ENCODE measurements around the gene GPHN. TPM values are rescaled to one million over a fixed set of nuclear protein-coding genes. Genes with fewer than 3 reads are reported as not detected.
"Not testable (repeated sequence)": the region's sequence is repeated elsewhere in the genome, so short reads cannot be mapped to it uniquely, and the experiment has no call there.

Gene GPHN
- total RNA-seq, 2 experiments from 2014 or later = 16.0 to 17.6 TPM

DNA sequence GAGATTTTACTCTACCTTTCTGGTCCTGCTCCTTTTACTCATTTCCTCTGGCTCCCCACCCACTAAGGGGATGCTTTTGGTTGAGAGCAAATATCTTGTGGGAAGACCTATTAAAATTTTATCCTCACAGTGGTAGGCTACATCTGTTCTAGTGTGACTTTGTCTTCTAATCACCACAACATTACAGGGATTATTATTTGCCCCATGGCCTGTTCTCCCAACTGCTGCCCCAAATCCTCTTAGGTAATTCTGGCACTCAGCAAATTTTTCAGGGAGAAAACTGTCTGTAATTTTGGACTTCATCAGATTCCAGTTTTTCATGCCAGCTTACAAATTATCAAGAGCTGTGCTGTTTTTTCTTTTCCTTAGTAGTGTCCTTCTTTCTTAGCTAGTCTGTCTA lies 172.3 kb downstream of the GPHN start:
- peaks cover 25% of the 10 kb centered on the region for H3K36me3 Mint-ChIP-seq
- H3K27me3 Mint-ChIP-seq = no peaks in the 10 kb centered on the region
- no peak overlapping the region for H3K4me3 Mint-ChIP-seq
- ATAC-seq (ENCODE audit: low read depth) = no peak
- peaks cover 1% of the 10 kb centered on the region for H3K4me1 Mint-ChIP-seq
- POLR2A ChIA-PET = no interaction called here
- peaks cover 31% of the 10 kb centered on the region for H3K9me3 Mint-ChIP-seq
- H3K27ac Mint-ChIP-seq = no peak overlapping the region
- no peak for DNase-seq

GRCh38 chr14:66696326-66696725 lies 188.4 kb downstream of the GPHN start:
- ATAC-seq (ENCODE audit: low read depth) = no peak
- H3K27ac Mint-ChIP-seq = no peak overlapping the region
- no peak overlapping the region for H3K4me3 Mint-ChIP-seq
- DNase-seq = no peak
- H3K9me3 Mint-ChIP-seq = peaks cover 8% of the 10 kb centered on the region
- no peaks in the 10 kb centered on the region for H3K27me3 Mint-ChIP-seq
- POLR2A ChIA-PET = no interaction called here
- H3K36me3 Mint-ChIP-seq = peaks cover 7% of the 10 kb centered on the region
- H3K4me1 Mint-ChIP-seq = peaks cover 1% of the 10 kb centered on the region

DNA sequence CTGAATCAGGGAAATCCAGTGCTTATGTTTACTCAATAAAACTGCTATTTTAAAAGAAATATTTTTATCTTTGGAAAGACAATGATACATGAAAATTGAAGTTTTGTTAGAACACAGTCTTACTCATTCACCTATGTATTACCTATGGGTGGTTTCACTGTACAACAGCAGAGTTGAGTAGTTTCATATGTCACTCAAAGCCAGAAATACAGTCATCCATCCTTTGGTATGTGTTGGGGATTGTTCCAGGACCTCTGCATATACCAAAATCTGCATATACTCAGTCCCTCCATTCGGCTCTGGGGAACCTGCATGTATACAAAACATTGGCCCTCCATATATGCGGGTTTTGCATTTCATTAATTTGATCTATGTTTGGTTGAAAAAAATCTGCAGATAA lies 190.6 kb downstream of the GPHN start:
- Mint-ChIP-seq H3K4me1 (peaks cover 1% of the 10 kb centered on the region), H3K4me3 (no peak overlapping the region), H3K27me3 (no peaks in the 10 kb centered on the region), H3K36me3 (peaks cover 9% of the 10 kb centered on the region), H3K27ac (no peak overlapping the region), H3K9me3 (peaks cover 17% of the 10 kb centered on the region)
- ATAC-seq (ENCODE audit: low read depth) (no peak), DNase-seq (no peak)
- POLR2A ChIA-PET = no interaction called here

DNA sequence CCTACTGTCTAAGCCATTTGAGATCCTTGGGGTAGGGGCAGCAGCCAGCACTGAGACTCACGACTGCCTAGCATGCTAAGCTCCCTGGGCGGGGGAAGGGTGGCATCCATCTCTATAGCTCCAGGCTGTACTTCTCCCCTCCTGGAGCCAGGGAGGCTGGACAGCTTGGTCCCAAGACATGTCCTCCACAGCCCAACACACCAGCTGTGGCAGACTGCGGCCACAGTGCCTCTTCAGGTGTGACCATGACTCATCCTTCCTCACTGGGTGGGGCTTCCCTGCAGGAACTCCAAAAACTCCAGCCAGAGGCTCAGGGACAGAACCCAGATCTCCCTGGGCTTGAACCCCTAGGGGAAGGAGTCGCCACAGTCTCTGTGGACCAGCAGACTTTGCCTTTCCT lies 193.9 kb downstream of the GPHN start:
- peaks cover 23% of the 10 kb centered on the region for H3K9me3 Mint-ChIP-seq
- no peak overlapping the region for H3K27ac Mint-ChIP-seq
- ATAC-seq (ENCODE audit: low read depth) (no peak), DNase-seq (no peak)
- POLR2A ChIA-PET = no interaction called here
- peaks cover 1% of the 10 kb centered on the region for H3K4me1 Mint-ChIP-seq
- H3K36me3 Mint-ChIP-seq = peaks cover 9% of the 10 kb centered on the region
- no peak overlapping the region for H3K4me3 Mint-ChIP-seq
- no peaks in the 10 kb centered on the region for H3K27me3 Mint-ChIP-seq

- no peak overlapping the region for H3K4me3 Mint-ChIP-seq
- POLR2A ChIA-PET = no interaction called here
- no peak overlapping the region for H3K27ac Mint-ChIP-seq
- peaks cover 12% of the 10 kb centered on the region for H3K9me3 Mint-ChIP-seq
- H3K36me3 Mint-ChIP-seq = peaks cover 5% of the 10 kb centered on the region
- H3K27me3 Mint-ChIP-seq = no peaks in the 10 kb centered on the region
- no peak for ATAC-seq (ENCODE audit: low read depth)
- DNase-seq = no peak
- H3K4me1 Mint-ChIP-seq = peaks cover 3% of the 10 kb centered on the region
These were observed 200.3 kb downstream of the GPHN start for GRCh38 chr14:66708267-66708666.

- POLR2A ChIA-PET = interaction anchor here (0.6 kb wide), 1 partner anchor 34 kb away, joined by 3 read pairs; no protein-coding TSS in a partner anchor
- no peaks in the 10 kb centered on the region for H3K27me3 Mint-ChIP-seq
- no peak overlapping the region for H3K4me3 Mint-ChIP-seq
- no peak overlapping the region for H3K27ac Mint-ChIP-seq
- H3K36me3 Mint-ChIP-seq = peaks cover 12% of the 10 kb centered on the region
- H3K9me3 Mint-ChIP-seq = peaks cover 10% of the 10 kb centered on the region
- DNase-seq (no peak), ATAC-seq (ENCODE audit: low read depth) (no peak)
- peaks cover 10% of the 10 kb centered on the region for H3K4me1 Mint-ChIP-seq
These were observed 201.3 kb downstream of the GPHN start for GRCh38 chr14:66709291-66709690.

DNA sequence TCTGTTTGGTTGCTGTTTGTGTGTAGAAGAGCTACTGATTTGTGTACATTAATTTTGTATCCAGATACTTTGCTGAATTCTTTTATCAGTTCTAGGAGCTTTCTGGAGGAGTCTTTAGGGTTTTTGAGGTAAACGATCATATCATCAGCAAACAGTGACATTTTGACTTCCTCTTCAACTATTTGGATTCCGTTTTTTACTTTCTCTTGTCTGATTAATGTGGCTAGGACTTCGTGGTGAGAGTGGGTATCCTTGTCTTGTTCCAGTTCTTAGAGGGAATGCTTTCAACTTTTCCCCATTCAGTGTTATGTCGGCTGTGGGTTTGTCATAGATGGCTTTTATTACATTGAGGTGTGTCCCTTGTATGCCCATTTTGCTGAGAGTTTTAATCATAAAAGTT lies 206.3 kb downstream of the GPHN start:
- H3K9me3 Mint-ChIP-seq; H3K27me3 Mint-ChIP-seq; DNase-seq; ATAC-seq (ENCODE audit: low read depth): not testable (repeated sequence)
- H3K27ac Mint-ChIP-seq = peak overlapping the region; percentile 79
- H3K4me1 Mint-ChIP-seq = peaks cover 45% of the 10 kb centered on the region
- POLR2A ChIA-PET = interaction anchor here (0.6 kb wide), 1 partner anchor 876 kb away, joined by 3 read pairs; no protein-coding TSS in a partner anchor
- peaks cover 18% of the 10 kb centered on the region for H3K36me3 Mint-ChIP-seq
- H3K4me3 Mint-ChIP-seq = peak overlapping the region; percentile 71

- ATAC-seq (ENCODE audit: low read depth); H3K9me3 Mint-ChIP-seq; DNase-seq; POLR2A ChIA-PET; H3K27me3 Mint-ChIP-seq: not testable (repeated sequence)
- Mint-ChIP-seq H3K36me3 (peaks cover 21% of the 10 kb centered on the region), H3K4me1 (peaks cover 45% of the 10 kb centered on the region), H3K4me3 (peak overlapping the region; percentile 71), H3K27ac (peak overlapping the region; percentile 79)
These were observed 207.4 kb downstream of the GPHN start for GRCh38 chr14:66715313-66715712.

- peaks cover 21% of the 10 kb centered on the region for H3K36me3 Mint-ChIP-seq
- peaks cover 5% of the 10 kb centered on the region for H3K9me3 Mint-ChIP-seq
- ATAC-seq (ENCODE audit: low read depth) (no peak), DNase-seq (no peak)
- no peaks in the 10 kb centered on the region for H3K27me3 Mint-ChIP-seq
- peaks cover 45% of the 10 kb centered on the region for H3K4me1 Mint-ChIP-seq
- H3K4me3 Mint-ChIP-seq = peak overlapping the region; percentile 16
- POLR2A ChIA-PET = no interaction called here
- peak overlapping the region; percentile 48 for H3K27ac Mint-ChIP-seq
These were observed 208.3 kb downstream of the GPHN start for GRCh38 chr14:66716227-66716626.

DNA sequence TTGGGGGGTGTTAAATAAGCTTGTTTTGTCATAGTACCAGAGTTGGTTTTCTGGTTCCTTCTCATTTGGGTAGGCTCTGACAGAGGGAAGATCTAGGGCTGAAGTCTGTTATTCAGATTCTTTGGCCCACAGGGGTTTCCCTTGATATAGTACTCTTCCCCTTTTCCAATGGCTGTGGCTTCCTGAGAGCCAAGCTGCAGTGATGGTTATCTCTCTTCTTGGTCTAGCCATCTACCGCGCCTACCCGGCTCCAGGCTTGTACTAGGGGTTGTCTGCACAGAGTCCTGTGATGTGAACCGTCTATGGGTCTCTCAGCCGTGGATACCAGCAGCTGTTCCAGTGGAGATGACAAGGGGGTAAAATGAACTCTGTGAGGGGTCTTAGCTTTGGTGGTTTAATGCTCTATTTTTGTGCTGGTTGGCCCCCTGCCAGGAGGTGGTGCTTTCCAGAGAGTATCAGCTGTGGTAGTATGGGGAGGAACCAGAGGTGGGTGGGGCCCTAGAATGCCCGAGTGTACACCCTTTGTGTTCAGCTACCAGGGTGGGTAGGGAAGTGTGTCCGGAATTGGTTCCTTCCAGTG lies 209.7 kb downstream of the GPHN start:
- Mint-ChIP-seq H3K36me3 (peaks cover 16% of the 10 kb centered on the region), H3K27me3 (no peaks in the 10 kb centered on the region), H3K9me3 (peaks cover 2% of the 10 kb centered on the region), H3K4me1 (peaks cover 45% of the 10 kb centered on the region), H3K27ac (peak overlapping the region; percentile 23), H3K4me3 (no peak overlapping the region)
- ATAC-seq (ENCODE audit: low read depth) (no peak), DNase-seq (no peak)
- POLR2A ChIA-PET = no interaction called here

- H3K9me3 Mint-ChIP-seq = peaks cover 16% of the 10 kb centered on the region
These were observed 217.0 kb downstream of the GPHN start for GRCh38 chr14:66724996-66725395.

GRCh38 chr14:66731298-66731697 lies 223.4 kb downstream of the GPHN start:
- H3K4me1 Mint-ChIP-seq; H3K27me3 Mint-ChIP-seq; DNase-seq; H3K4me3 Mint-ChIP-seq; ATAC-seq (ENCODE audit: low read depth); H3K27ac Mint-ChIP-seq; POLR2A ChIA-PET: not testable (repeated sequence)
- Mint-ChIP-seq H3K9me3 (peaks cover 28% of the 10 kb centered on the region), H3K36me3 (peaks cover 33% of the 10 kb centered on the region)

More at GRCh38 chr14:66724996-66725395, 217.0 kb downstream of the GPHN start:
- ATAC-seq (ENCODE audit: low read depth) = no peak
- Mint-ChIP-seq H3K4me1 (no peaks in the 10 kb centered on the region), H3K36me3 (peaks cover 24% of the 10 kb centered on the region), H3K27me3 (no peaks in the 10 kb centered on the region), H3K27ac (no peak overlapping the region), H3K4me3 (no peak overlapping the region)
- POLR2A ChIA-PET = no interaction called here
- no peak for DNase-seq

- no peak overlapping the region for H3K27ac Mint-ChIP-seq
- POLR2A ChIA-PET = no interaction called here
- H3K9me3 Mint-ChIP-seq = peaks cover 14% of the 10 kb centered on the region
- H3K4me1 Mint-ChIP-seq = no peaks in the 10 kb centered on the region
- H3K4me3 Mint-ChIP-seq = no peak overlapping the region
- H3K36me3 Mint-ChIP-seq = peaks cover 18% of the 10 kb centered on the region
- no peak for DNase-seq
- no peak for ATAC-seq (ENCODE audit: low read depth)
- H3K27me3 Mint-ChIP-seq = no peaks in the 10 kb centered on the region
These were observed 227.9 kb downstream of the GPHN start for GRCh38 chr14:66735853-66736252.

DNA sequence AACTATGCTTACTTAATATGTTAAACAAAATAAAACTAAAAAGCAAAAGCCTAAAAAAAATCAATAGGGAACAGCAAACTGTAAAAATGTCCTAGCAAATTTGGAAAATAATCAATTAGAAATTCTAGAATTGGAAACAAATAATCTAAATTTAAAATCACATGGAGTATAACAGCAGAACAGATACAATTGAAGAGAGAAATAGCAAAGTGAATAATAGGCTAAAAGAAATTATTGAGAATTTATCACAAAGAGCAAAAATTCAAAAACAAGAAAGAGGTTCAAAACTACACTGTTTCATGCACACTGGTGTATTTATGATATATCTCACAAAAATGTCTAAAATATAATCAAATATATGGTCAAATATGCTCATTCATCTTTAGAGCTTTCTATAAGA lies 231.9 kb downstream of the GPHN start:
- Mint-ChIP-seq H3K9me3 (peaks cover 4% of the 10 kb centered on the region), H3K4me3 (no peak overlapping the region), H3K27ac (no peak overlapping the region), H3K4me1 (no peaks in the 10 kb centered on the region), H3K27me3 (no peaks in the 10 kb centered on the region), H3K36me3 (peaks cover 8% of the 10 kb centered on the region)
- ATAC-seq (ENCODE audit: low read depth) (no peak), DNase-seq (no peak)
- POLR2A ChIA-PET = no interaction called here
